HG03066 (cell line): ENCODE results near the gene SRRD.

Experiments used
- ATAC-seq: cut with Tn5 transposase; IDR thresholded peaks from one replicate; pipeline ENCODE4 v1.9.1; 2021; ENCODE audit warnings: low read depth; ENCODE audit not compliant: unreplicated experiment

SRRD gene

GRCh38 chr22:26542831-26543230 is 59.2 kb downstream of the SRRD start:
- no peak for ATAC-seq
